ENCODE data around the gene PLCB2. TPM values are rescaled to one million over a fixed set of nuclear protein-coding genes. Genes with fewer than 3 reads are reported as not detected.
A peak's percentile ranks its signal among the peaks of the same experiment; 100 is the strongest.

The PLCB2 gene
- total RNA-seq, 1 donor from 2014 or later, result 0.81 TPM

- no peak for DNase-seq (ENCODE audit: low read depth)
- no peak overlapping the region for H3K4me3 ChIP-seq (ENCODE audit: low read depth, low read length)
- TF ChIP-seq CTCF (conservative IDR thresholded peaks at IDR 0.05; ENCODE audit: low read depth, low read length), result no peak
Observed at GRCh38 chr15:40239693-40240618, 67.8 kb downstream of the PLCB2 start.

- DNase-seq (ENCODE audit: low read depth), result no peak
- no peak for TF ChIP-seq CTCF (conservative IDR thresholded peaks at IDR 0.05; ENCODE audit: low read depth, low read length)
- H3K4me3 ChIP-seq (ENCODE audit: low read depth, low read length), result peak overlapping the region; percentile 36
Observed at GRCh38 chr15:40239404-40239692, 68.4 kb downstream of the PLCB2 start.

GRCh38 chr15:40238532-40239403 lies 69.0 kb downstream of the PLCB2 start, which contains the start of gene PAK6:
PAK6 (plus strand) TSS chr15:40239063; CDS start chr15:40264786, 25,723 bp downstream.
- H3K4me3 ChIP-seq (ENCODE audit: low read depth, low read length), result peak within 1 kb of the TSS; percentile 36
- no peak for TF ChIP-seq CTCF (conservative IDR thresholded peaks at IDR 0.05; ENCODE audit: low read depth, low read length)
- DNase-seq (ENCODE audit: low read depth), result no peak

Other genes starting within 250 kb of the PLCB2 start
- 4.6 and 33.1 TPM in 2 replicates for gene BMF, start 199.1 kb downstream of the PLCB2 start, total RNA-seq
- gene BUB1B, start 146.9 kb downstream of the PLCB2 start, total RNA-seq, result 59.8 and 86.4 TPM in 2 replicates
- 4.5 and 7.1 TPM in 2 replicates for gene PAK6, start 68.9 kb downstream of the PLCB2 start, total RNA-seq
- gene ANKRD63, start 24.9 kb downstream of the PLCB2 start, total RNA-seq, result 0.22 TPM in 1 of 2 replicates, not detected in the other
- gene INAFM2, start 15.8 kb upstream of the PLCB2 start, total RNA-seq, result 15.3 and 17.3 TPM in 2 replicates
- 4.6 and 10.7 TPM in 2 replicates for gene CCDC9B, start 33.0 kb upstream of the PLCB2 start, total RNA-seq
- gene PHGR1, start 43.1 kb upstream of the PLCB2 start, total RNA-seq, result not detected in 2 replicates
- 0.22 and 0.40 TPM in 2 replicates for gene DISP2, start 50.3 kb upstream of the PLCB2 start, total RNA-seq
- 54.7 and 107 TPM in 2 replicates for gene KNSTRN, start 74.8 kb upstream of the PLCB2 start, total RNA-seq
- gene IVD, start 97.9 kb upstream of the PLCB2 start, total RNA-seq, result 34.4 and 41.2 TPM in 2 replicates
- gene BAHD1, start 133.0 kb upstream of the PLCB2 start, total RNA-seq, result 14.0 and 15.7 TPM in 2 replicates
- gene CHST14, start 163.0 kb upstream of the PLCB2 start, total RNA-seq, result 14.4 and 20.0 TPM in 2 replicates